K562 (cell line): ENCODE data around the gene HMBS. TPM values are rescaled to one million over a fixed set of nuclear protein-coding genes. Genes with fewer than 3 reads are reported as not detected.

ENCODE experiments used
- BCOR ChIP-seq: fragments of 450-650 bp; IDR thresholded peaks from 2 replicates; pipeline ENCODE4 v1.6.1; 2016
- ESRRB ChIP-seq: fragments of 250-450 bp; sonication (Bioruptor Pico); IDR thresholded peaks from 2 replicates; pipeline ENCODE4 v1.5.0; 2020; ENCODE audit warnings: mild to moderate bottlenecking, moderate library complexity, borderline replicate concordance
- LCOR ChIP-seq: sonication (generic); formaldehyde crosslinking; IDR thresholded peaks from 2 replicates; pipeline ENCODE4 v1.8.0; 2022; ENCODE audit warnings: mild to moderate bottlenecking, missing genetic modification reagents
- MTF1 ChIP-seq: fragments of 250-450 bp; sonication (Bioruptor Pico); IDR thresholded peaks from 2 replicates; pipeline ENCODE4 v1.9.0; 2021; ENCODE audit warnings: moderate library complexity, mild to moderate bottlenecking, inconsistent platforms, borderline replicate concordance
- NR1H2 ChIP-seq: sonication (generic); formaldehyde crosslinking; IDR thresholded peaks from 2 replicates; pipeline ENCODE4 v1.4.0; 2020; ENCODE audit warnings: mild to moderate bottlenecking, missing genetic modification reagents
- PML ChIP-seq: IDR thresholded peaks from 2 replicates; pipeline ENCODE4 v1.6.1; 2012; ENCODE audit warnings: low read length, inconsistent platforms
- TAF1 ChIP-seq: IDR thresholded peaks from 2 replicates; pipeline ENCODE4 v1.6.1; 2011; ENCODE audit warnings: mild to moderate bottlenecking, low read length, moderate library complexity; ENCODE audit not compliant: insufficient read depth, control insufficient read depth, severe bottlenecking; ENCODE audit errors: extremely low read depth
- ZBTB17 ChIP-seq: fragments of 450-650 bp; formaldehyde crosslinking; IDR thresholded peaks from 2 replicates; pipeline ENCODE4 v1.4.0; 2020; ENCODE audit warnings: mild to moderate bottlenecking
- ZNF232 ChIP-seq: sonication (generic); formaldehyde crosslinking; IDR thresholded peaks from 2 replicates; pipeline ENCODE4 v1.8.0; 2022; ENCODE audit warnings: mild to moderate bottlenecking, missing genetic modification reagents
- ZNF282 ChIP-seq: sonication (generic); formaldehyde crosslinking; IDR thresholded peaks from 2 replicates; pipeline ENCODE4 v1.8.1; 2023; ENCODE audit warnings: missing genetic modification reagents
- ZNF324 ChIP-seq: fragments of 250-450 bp; sonication (Bioruptor Pico); IDR thresholded peaks from 2 replicates; pipeline ENCODE4 v1.4.0; 2020; ENCODE audit warnings: mild to moderate bottlenecking
- polyA plus RNA-seq, 8 experiments: library from polyadenylated mRNA; depleted of rRNA in 4 of 8; stranded (reverse) in 5 of 8; unstranded in 3 of 8; fragments of >200 nt; fragmentation: Nextera tagmentation in 2 of 8; fragmentation: Illumina TruSeq in 1 of 8; extraction: Ambion mirVana in 2 of 8; extraction: Trizol in 1 of 8; gene quantifications; 2 replicates each; pipeline versions ENCODE4 v1.2.1 to v1.2.3, GENCODE V29; 2011 to 2014; ENCODE audit warnings: inconsistent platforms in 1 of 8, missing spikeins in 1 of 8
- total RNA-seq, 7 experiments: library from RNA; depleted of rRNA in 6 of 7; stranded (reverse); fragments of >200 nt in 6 of 7; fragmentation: Illumina TruSeq in 2 of 7; extraction: Trizol in 2 of 7; gene quantifications; 2 replicates each; pipeline versions ENCODE4 v1.2.1 to v1.2.3, GENCODE V29; 2011 to 2021; ENCODE audit warnings: low replicate concordance in 1 of 7
- TF ChIP-seq, protein P1 (sequence below): sonication (generic); formaldehyde crosslinking; IDR thresholded peaks from 2 replicates; pipeline ENCODE4 v1.8.0; 2022; ENCODE audit warnings: missing genetic modification reagents, mild to moderate bottlenecking, moderate library complexity, borderline replicate concordance
- TF ChIP-seq, protein P2 (sequence below), 2 experiments: fragments of 450-650 bp in 1 of 2; sonication (generic) in 1 of 2; formaldehyde crosslinking in 1 of 2; IDR thresholded peaks in 1 of 2; conservative IDR thresholded peaks in 1 of 2; 2 replicates each; pipeline versions ENCODE4 v1.6.1 to v1.8.1; 2016 to 2023; ENCODE audit warnings: mild to moderate bottlenecking in 2 of 2, moderate library complexity in 2 of 2, inconsistent platforms in 1 of 2, missing genetic modification reagents in 1 of 2

Gene HMBS
- total and polyA plus RNA-seq, 9 of the 15 experiments (the other 6 are each of a cell fraction or from before 2014, with no cell fraction given), result 56.9 to 385 (median 286) TPM

DNA sequence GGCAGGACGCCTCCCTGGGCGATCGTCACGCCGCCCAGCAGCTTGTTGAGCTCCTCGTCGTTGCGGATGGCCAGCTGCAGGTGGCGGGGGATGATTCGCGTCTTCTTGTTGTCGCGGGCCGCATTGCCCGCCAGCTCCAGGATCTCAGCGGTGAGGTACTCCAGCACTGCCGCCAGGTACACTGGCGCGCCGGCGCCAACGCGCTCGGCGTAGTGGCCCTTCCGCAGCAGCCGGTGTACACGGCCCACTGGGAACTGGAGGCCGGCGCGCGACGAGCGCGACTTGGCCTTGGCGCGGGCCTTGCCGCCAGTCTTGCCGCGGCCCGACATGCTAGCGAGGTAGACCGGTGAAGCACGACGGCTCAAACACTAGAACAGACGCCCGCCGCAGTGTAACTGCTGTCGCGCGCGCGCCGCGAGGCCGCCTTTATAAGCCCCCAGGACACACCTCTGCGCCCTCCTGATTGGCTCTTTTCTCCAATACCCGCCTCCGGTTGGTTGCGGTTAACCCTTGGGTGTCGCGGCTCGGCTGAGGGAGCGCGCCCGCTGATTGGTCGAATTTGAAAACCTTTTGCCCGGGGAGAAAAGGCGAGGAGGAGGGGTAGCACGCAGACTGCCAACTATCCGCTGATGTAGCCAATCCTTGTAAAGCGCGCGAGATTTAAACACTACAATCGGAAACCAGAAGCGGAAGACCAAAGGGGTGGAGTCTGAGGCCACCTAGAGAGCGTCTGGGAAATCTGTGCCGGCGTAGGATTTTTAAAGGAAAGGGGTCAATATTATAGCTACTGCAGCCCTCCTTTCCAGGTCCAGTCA is 10.6 kb downstream of the HMBS start (continued):
- TF ChIP-seq NR1H2 (CRISPR knock-in tag) (peak; percentile 97; the same call in 1 of the 2 replicates), PML (peak; percentile 98), ESRRB (CRISPR knock-in tag) (peak; percentile 52; the same call in 1 of the 2 replicates), BCOR (peak; percentile 74), LCOR (CRISPR knock-in tag) (peak; percentile 97), TAF1 (peak; percentile 99), ZNF232 (peak; percentile 67; the same call in 1 of the 2 replicates), MTF1 (no peak), ZNF324 (CRISPR knock-in tag) (peak; percentile 50; the same call in 1 of the 2 replicates), ZNF282 (CRISPR knock-in tag) (0 out of 2 replicates have a peak, but pooled peaks have one; percentile 82), ZBTB17 (CRISPR knock-in tag) (peak; percentile 89)
- TF ChIP-seq, protein P1, sequence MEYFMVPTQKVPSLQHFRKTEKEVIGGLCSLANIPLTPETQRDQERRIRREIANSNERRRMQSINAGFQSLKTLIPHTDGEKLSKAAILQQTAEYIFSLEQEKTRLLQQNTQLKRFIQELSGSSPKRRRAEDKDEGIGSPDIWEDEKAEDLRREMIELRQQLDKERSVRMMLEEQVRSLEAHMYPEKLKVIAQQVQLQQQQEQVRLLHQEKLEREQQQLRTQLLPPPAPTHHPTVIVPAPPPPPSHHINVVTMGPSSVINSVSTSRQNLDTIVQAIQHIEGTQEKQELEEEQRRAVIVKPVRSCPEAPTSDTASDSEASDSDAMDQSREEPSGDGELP (CRISPR knock-in tag), result peak; percentile 94
- TF ChIP-seq, protein P2, sequence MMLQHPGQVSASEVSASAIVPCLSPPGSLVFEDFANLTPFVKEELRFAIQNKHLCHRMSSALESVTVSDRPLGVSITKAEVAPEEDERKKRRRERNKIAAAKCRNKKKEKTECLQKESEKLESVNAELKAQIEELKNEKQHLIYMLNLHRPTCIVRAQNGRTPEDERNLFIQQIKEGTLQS (IDR thresholded peaks at IDR 0.05), result no peak; the same call in 1 of the 2 replicates
- TF ChIP-seq, protein P2 (CRISPR knock-in tag; conservative IDR thresholded peaks at IDR 0.05), result peak; percentile 91; the same call in 1 of the 2 replicates
